Suprapubic skin (tissue), 3 donors: Measurements from ENCODE around the gene ELMO1.

ENCODE experiments used
- CTCF ChIP-seq, 2 donors: fragments of 200-600 bp in 1 of 2; fragments of 450-650 bp in 1 of 2; sonication (generic) in 1 of 2; IDR thresholded peaks; one replicate each; pipeline ENCODE4 v1.5.1; 2016 to 2019; ENCODE audit warnings: antibody characterized with exemption in 2 of 2, mild to moderate bottlenecking in 1 of 2, moderate library complexity in 1 of 2
- POLR2A ChIP-seq, 2 donors: fragments of 450-650 bp; IDR thresholded peaks; one replicate each; pipeline ENCODE4 v1.6.1; 2017; ENCODE audit warnings: antibody characterized with exemption in 2 of 2, mild to moderate bottlenecking in 2 of 2, moderate library complexity in 2 of 2

- TF ChIP-seq CTCF (IDR thresholded peaks at IDR 0.05) (no peak), POLR2A (IDR thresholded peaks at IDR 0.05) (no peak)
Observed at GRCh38 chr7:36878288-36878687, 570.4 kb downstream of the ELMO1 start.
